Activated CD4-positive, alpha-beta T cell treated with anti-CD3 and anti-CD28 coated beads, Interleukin-2, amount 50 U/mL, for 48 hours (primary cell): ENCODE measurements around the gene ARHGAP24.
"Not testable (repeated sequence)": the region's sequence is repeated elsewhere in the genome, so short reads cannot be mapped to it uniquely, and the experiment has no call there.

Source experiments
- DNase-seq, 2 experiments: peaks; one replicate each; pipeline ENCODE4 v3.0.0-alpha.2; 2020

The ARHGAP24 gene

DNA sequence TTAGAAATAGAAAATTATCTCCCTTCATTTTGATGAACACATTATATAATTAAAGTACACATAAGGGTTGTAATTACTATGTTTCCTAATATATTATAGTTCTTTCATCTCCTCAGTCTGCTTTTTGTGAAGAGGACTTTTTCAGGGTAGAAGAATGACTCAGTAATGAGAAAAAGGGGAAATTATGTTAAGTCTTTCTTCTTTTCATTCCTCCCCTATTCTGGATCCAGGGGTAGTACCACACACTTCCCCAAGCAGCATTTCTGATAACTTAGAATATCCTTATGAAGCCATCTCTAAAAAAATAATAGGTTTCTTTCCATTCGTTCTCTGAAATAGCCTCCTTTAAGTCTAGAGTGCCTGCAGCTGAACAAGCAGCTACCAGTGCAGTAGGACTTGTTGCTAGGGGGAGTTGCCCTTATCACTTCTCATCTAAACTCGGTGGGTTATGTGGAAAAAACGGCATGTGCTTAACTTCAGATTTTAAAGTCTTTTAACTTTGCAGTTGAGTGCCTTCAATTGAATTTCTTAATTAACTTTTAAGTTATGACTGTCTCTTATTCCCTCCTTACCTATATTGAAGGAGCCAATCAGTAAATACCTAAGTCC lies 184.8 kb downstream of the ARHGAP24 start:
- DNase-seq: no peak

DNA sequence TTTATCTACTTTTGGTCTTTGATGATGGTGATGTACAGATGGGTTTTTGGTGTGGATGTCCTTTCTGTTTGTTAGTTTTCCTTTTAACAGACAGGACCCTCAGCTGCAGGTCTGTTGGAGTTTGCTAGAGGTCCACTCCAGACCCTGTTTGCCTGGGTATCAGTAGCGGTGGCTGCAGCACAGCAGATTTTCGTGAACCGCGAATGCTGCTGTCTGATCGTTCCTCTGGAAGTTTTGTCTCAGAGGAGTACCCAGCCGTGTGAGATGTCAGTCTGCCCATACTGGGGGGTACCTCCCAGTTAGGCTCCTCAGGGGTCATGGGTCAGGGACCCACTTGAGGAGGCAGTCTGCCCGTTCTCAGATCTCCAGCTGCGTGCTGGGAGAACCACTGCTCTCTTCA lies 191.7 kb downstream of the ARHGAP24 start:
- not testable (repeated sequence) for DNase-seq

DNA sequence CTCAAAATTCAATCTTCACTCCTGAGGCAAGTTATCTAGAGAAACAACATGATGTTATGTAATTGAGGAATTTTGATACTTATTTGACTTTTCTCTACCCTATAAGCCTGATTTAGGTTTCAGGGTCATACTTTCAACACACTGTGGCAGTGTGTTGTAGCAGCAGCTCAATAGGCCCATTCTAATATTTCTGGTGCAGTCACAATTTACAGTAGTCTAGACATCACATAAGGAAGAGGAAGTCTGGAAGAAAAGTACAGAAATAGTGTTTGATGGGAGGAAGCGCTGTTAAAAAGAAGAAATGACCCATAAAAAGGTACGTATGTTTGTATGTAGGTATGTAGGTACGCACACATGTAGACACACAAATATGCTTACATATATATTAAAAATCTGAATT lies 194.3 kb downstream of the ARHGAP24 start:
- DNase-seq: no peak

DNA sequence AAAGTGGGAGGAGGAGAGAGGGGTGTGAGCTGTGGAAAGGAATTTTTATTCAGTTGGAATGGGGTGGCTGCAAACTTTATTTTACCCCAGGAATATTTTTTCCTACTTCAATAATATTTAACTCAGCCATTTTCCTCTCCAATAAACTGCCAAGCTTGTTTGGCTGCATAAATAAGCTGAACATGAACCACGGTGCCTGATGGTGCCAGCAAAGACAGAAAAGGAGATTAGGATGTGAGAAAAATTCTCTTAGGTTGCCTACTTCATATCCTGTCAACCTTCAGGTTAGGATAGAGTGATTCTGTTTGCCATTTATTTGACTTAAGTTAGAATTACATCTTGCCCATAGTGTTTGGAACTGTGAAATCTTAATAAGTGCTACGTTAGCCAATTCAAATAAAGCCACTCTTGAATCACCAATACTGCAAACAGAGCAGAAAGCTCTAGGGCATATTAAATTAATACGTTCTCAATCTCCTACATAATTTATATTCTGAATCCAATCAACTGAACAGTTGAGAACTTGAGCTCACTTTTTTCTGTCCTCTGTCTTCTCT lies 195.1 kb downstream of the ARHGAP24 start:
- no peak for DNase-seq

- DNase-seq: no peak
Measured at GRCh38 chr4:85671120-85671519, 196.2 kb downstream of the ARHGAP24 start.

- DNase-seq: no peak
Measured at GRCh38 chr4:85672116-85672515, 197.2 kb downstream of the ARHGAP24 start.

GRCh38 chr4:85672959-85673358 lies 198.0 kb downstream of the ARHGAP24 start:
- DNase-seq: no peak

GRCh38 chr4:85673540-85673939 lies 198.6 kb downstream of the ARHGAP24 start:
- no peak for DNase-seq

DNA sequence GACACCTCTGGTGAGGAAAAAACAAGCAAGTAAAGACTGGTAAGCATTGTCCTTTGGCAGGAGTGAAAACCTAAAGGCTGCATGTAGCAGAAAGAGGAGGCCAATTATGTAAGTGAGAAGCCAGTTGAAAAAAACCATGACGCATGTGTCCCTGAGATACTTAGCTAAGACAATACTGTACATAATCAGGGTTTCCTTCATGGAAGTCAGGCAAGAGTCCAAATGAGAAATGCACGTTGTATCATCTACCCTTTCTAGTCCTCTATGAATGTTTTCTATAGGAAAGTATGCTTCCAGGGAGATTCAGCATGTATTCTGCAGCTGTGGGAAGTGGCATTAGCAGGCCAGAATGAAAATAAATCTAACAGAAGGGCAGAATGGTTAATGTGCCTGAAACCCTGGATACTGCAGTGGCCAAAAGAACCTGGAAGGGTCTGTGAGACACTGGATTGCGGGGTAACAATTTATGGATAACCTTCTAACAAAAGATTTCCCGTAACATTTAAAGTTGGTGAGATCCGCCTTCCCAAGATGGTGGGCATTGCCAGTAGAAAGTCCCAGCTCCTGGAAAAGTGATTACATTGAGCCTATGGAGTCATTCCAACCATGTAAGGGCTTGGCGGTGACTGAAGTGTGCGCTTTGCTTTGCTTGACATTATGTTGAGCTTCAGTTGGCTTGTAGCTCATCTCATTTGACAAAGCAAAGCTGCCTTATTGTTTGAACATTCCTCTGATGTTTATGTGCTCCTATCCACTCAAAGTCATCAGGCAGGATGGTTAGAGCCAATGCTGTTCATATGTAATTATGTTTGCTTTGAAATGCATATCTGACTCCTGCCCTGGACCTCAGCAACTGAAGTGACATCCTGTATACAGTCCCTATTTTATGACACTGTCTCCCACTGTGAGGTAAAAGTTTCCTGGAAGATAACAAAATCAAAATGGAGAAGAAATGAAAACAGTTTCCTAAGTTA lies 200.4 kb downstream of the ARHGAP24 start:
- DNase-seq: no peak

GRCh38 chr4:85676050-85676425 lies 201.1 kb downstream of the ARHGAP24 start:
- no peak for DNase-seq

DNA sequence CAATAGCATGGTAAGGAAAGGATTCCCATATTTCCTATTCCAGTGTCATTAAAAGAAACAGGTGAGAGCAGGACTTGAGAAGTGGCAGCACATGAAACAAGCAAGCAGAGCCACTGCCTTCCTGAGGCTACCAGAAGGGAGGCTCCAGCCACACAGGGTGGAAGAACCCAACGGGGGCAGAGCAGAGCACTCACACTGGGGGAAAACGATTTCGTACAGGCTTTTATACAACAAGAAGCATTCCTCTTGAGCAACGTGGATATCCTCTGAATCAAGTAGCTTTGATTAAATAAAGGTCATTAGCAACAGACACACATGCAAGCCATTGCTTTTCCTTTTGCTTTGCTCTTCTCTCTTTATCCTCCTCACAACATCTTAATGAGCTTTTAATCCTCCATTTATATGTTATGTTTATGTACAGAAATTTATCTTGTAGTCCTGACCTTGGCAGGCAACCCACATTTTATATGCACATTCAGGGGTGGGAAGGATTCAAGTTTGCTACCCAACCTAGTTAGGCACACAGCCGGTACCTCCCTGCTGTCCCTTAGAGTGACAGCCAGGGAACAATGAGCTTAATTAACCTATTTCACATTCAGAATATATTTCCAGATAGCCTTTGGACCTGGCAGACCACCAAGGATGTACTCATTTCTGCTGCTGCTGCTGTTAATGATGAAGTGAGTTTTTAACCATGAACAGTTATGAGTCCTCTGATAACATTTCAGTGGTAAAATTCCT lies 202.1 kb downstream of the ARHGAP24 start:
- DNase-seq: no peak

DNA sequence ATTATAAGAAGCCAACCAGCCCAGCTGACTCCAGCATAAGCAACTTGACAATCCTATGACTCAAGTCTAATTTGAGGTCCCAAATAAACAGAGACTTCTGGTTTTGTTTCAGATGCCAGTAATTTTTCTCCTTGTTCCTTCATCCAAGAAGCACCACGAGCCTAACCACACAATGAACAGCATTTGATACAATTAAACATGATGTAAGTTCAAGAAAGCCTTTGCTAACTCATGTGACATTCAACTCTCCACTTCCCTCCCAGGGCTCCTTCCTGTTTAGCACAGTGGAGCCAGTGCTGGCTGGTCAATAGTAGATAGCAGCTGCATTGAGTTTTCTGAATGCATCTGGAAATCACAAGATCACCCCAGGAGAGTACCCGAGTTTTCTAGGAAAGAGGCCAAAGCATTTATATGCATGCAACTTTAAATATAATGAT lies 206.3 kb downstream of the ARHGAP24 start:
- DNase-seq: no peak

DNA sequence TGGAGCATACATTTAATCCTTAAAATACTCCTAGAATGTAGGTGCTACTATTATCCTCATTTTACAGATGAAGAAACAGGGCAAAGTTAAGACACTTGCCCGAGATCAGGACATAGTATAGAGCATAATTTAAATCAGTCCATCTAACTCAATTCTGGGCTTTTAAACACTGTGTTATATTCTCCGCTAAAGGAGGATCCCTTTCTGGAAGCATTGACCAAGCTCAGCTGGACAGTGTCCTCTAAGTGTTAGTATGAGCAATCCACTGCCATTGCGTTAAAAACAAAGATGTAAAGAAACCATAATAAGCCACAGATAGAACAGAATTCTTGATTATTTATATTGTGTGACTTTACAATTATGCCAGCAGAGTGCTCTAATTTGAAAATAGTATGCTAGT lies 207.0 kb downstream of the ARHGAP24 start:
- DNase-seq: no peak

GRCh38 chr4:85682391-85682790 lies 207.4 kb downstream of the ARHGAP24 start:
- DNase-seq: no peak

DNA sequence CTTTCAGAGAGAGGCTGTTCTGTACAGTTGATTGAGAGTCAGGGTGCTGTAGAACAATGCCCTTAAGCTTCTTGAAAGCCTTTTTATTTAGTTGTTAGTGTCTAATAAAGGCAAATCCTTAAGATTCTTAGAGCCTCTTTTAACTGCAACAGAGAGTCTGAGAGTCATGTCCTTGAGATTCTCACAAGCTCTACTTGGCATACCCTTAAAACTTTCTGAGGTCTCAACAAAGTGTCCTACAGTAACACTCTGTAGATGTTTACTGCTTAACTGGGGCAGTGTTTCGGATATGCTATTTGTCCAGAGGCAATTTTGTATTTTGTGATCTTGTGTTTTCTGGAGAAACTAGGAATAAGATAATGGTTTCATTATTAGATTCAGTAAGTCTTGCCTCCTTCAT lies 209.7 kb downstream of the ARHGAP24 start:
- DNase-seq: no peak

DNA sequence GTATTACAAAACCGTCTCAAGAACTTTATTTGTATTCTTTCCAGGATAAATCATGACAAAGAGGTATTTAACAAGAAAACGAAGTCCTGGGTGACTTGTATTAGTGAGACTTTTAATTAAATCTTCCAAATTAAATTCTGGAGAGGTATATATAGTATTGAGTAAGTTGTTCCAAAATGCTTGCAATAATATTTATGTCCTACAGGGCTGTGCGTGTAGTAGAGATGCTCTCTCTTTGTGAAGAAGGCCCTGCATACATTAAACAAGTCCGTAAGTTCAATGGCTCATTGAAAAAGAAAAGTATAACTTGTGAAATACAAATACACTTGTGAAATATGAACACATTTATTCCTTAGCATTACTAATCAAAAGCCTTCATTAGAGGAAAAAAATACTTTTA lies 211.4 kb downstream of the ARHGAP24 start:
- DNase-seq: no peak

DNA sequence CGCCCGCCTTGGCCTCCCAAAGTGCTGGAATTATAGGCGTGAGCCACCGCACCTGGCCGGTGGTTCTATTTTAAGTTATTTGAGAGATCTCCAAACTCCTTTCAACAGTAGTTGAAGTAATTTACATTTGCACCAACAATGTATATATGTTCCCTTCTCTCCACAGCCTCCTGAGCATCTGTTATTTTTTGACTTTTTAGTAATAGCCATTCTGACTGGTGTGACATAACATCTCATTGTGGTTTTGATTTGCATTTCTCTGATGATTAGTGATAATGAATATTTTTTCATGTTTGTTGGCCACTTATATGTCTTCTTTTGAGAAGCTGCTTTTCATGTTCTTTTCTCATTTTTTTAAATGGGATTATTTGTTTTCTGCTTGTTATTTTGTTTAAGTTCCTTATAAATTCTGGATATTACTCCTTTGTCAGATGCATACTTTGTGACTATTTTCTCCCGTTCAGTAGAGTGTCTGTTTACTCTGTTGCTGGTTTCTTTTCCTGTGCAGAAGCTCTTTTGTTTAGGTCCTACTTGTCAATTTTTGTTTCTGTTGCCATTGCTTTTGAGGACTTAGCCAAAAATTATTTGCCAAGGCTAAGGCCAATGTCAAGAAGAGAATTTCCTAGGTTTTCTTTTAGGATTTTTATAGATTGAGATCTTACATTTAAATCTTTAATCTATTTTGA lies 213.2 kb downstream of the ARHGAP24 start:
- DNase-seq: no peak

DNA sequence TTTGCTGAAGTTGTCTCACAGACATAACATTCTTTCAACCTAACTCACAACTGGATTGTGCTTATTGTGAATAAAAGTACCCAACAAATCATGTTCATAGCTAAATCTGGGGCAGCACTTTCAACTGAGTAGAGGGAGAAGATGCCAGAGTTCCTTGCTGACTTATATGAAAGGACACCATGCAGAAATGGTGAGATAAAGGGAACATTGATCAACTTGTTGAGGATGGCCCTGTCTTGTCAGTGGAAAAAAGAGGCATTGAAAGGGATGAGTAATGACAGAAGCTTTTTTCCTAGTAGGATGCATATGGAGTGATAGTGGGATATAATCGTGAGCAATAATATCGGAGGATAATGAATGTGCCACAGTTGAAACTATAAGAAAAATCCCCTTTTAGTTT lies 221.7 kb downstream of the ARHGAP24 start:
- DNase-seq: no peak

- no peak for DNase-seq
Measured at GRCh38 chr4:85697854-85698253, 222.9 kb downstream of the ARHGAP24 start.

- no peak for DNase-seq
Measured at GRCh38 chr4:85700362-85700761, 225.4 kb downstream of the ARHGAP24 start.

DNA sequence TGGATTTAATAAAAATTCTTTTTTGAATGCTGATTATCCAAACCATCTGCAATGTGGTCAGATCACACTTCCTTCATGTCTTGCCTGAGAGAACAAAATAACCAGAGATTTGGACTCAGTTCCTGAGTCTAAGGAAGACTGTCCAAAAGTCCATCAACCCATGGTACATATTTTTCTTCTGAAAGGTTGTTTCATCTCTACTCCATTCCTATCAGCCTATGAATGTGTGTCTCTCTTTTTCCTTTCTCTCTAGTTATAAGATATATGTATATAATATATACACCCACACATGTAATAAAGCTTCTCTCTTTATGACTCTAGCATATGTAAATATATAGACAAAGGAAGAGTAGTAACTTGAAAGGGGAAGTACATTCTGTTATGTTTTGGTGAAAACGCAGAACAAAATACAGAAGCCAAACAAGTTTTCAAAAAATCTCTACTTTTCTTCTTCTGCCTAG lies 226.9 kb downstream of the ARHGAP24 start:
- DNase-seq: no peak

- DNase-seq: no peak
Measured at GRCh38 chr4:85703096-85703495, 228.1 kb downstream of the ARHGAP24 start.

GRCh38 chr4:85707611-85708010 lies 232.7 kb downstream of the ARHGAP24 start:
- no peak for DNase-seq
